ENCODE measurements around the gene SORCS2. TPM values are rescaled to one million over a fixed set of nuclear protein-coding genes. Genes with fewer than 3 reads are reported as not detected.

Gene SORCS2
- total and polyA plus RNA-seq, 2 of the 8 experiments (the other 6 are each of a cell fraction or from before 2014, with no cell fraction given), result 0.36 to 1.8 TPM

- TF ChIP-seq ATF2 (IDR thresholded peaks at IDR 0.05; ENCODE audit: low read length), result no peak
Measured at GRCh38 chr4:7750972-7751371, 558.6 kb downstream of the SORCS2 start (continued).
